Measurements from ENCODE around the gene CD163.
"Not testable (repeated sequence)": the region's sequence is repeated elsewhere in the genome, so short reads cannot be mapped to it uniquely, and the experiment has no call there.

Gene CD163

DNA sequence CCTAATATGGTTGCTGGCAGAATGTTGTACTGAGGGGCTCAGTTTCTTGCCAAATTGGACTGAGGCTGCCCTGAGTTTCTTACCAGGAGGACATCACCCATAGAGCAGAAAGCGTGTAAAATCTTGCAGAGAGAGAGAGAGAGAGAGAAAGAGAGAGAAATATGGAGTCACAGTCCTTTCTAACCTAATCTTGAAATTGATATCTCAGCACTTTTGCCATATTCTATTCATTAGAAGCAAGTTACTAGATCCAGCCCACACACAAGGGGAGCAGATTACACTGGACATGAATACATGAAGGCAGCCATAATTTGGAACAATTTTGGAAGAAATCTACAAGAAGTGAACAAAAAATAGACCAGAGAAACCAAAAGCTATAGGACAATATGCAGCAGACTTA lies 55.5 kb downstream of the CD163 start:
- DNase-seq = no peak

DNA sequence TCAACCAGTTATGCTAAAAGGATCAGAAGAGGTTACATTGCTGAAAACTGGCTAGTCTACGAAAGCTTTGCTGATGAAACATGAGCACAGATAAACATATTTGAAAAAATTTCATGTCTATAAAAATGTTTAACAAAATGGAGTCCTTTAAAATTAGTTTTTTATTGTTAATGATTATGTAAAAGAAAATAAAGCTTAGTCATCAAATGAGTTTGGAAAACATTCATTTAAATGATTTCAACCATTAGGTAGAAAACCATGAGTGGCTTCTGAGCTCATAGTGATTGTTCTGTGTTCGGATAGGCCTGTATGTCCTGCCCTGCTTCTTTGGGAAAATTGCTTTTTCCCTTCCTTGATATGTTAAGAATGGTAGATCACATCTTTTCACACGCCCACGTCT lies 59.0 kb downstream of the CD163 start:
- DNase-seq = peak in 1 of 3 donors; percentile 16

DNA sequence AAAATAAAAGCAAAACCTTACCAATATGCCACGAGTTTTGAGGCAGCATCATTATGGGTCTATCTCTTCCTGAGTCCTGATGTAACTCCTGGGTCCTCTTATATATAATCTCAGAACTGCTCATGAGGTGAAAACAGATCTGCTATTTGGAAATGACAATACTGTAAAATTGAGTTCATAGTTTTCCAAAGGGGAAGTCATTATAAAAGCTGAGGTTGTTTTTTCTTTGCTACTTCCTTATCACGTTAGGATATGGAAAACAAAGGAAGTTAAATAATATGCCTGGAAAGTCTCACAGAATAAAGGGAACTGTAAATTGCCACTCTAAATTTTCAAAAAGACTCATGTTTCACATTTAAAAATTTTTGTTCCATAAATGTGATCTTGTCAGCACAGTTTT lies 59.5 kb downstream of the CD163 start, which contains the start of gene CD163L1:
TSS of gene CD163L1 (minus strand) at position 78 of the 400 bp plus-strand sequence. CDS start at position 52, 26 bp downstream.
- peak; percentile 39 to 78 (median 78) for DNase-seq

DNA sequence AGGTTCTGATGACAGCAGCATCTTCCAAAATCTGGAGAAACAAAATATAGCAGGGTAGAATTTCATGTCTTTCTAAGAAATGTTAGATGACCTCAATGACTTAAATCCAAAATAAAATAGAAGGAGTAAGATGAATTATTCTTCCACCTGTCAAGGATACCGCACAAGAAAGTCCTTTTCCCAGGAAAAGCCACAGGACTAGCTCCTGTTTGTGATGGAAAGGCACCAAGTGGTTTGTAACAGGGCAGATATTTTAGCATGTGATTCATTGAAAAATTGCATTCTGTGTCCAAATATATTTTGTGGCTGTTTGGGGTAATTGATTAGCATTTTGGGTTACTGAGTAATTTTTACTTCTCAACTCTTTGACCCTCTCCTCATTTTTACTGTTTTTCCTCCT lies 62.4 kb downstream of the CD163 start:
- DNase-seq = no peak

DNA sequence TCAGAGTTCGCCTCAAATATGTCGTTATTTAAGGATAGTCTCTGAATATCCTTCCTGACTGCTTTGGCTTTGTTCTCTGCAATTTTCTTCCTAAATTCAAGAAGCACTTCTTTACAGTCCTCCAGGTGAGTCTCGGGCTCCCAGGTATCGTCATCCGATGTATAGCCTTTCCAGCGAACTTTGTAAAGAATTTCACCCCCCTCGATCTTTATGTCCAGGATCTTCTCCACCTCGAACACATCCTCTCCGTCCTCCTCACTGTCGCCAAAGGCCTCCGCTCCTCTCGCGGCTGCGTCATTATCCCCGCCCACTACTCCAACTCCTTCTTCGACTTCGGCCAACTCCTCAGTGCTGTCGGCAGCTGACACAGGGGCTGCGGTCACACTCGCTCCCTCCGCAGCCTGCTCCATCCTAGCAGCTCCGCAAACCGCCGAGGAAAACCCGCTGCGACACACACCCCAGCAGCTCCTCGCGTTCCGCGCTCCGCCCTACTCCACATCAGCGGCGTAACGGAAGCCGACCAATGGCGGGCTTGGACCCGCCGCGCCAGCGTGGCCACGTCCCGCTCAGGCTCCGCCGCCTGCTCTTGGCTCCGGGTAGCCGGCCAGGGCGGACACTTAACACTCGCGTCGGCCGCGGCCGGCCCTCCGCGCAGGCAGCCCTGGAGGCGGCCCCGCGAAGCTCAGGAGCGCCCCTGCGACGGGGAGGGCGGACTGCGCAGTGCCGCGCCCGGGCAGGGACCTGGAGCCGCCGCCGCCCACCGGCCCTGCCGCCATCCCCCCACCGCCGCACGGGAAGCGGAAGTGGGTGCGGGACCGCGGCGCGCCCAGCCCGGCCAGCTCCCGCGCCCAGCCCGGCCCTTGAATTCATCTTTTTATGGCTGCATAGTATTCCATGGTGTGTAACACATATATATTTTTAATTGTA lies 63.7 kb downstream of the CD163 start:
- peak; percentile 59 to 77 (median 67) for DNase-seq

DNA sequence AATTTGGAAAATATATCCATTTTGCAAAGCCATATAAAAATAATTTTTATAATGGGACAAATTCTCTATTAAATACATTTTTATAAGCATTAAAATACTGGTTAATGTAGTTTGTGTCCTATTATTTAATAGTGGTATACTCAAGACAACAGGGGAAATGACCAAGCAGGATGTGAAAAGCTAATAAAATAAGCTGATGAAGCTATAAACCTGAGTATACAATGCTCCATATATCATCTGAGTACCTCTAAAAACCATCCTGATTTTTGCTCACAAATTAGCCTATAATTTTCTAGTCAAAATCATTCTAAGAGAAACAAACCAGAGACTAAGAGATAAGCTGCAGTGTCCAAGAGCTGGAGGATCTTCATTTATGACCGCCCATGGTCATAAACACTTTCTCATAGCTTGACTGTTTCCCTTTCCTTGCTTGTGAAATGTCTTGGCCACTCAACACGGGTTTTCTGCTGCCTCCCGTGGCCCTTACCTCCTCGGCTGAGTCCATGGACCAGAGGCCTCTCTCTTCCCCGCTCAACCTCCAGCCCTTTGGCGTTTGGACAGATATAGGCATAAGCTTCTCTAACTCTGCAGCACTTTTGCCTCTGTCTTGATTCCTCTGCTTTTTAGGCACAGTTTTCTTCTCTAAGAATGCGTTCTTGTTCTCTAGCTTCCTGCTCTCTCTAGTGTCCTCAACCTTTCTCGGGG lies 65.1 kb downstream of the CD163 start:
- DNase-seq = peak in 1 of 3 donors; percentile 17

DNA sequence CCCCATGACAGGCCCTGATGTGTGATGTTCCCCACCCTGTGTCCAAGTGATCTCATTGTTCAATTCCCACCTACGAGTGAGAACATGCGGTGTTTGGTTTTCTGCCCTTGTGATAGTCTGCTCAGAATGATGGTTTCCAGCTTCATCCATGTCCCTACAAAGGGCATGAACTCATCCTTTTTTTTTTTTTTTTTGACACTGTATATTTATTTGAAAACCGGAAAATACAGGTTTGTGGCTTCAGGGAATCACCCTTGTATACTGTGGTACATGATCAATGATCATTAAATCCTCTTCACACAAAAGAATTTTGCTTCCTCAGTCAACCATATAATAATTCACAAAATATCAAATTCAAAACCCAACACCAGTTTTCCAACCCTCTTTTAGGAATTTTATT lies 66.1 kb downstream of the CD163 start:
- not testable (repeated sequence) for DNase-seq

DNA sequence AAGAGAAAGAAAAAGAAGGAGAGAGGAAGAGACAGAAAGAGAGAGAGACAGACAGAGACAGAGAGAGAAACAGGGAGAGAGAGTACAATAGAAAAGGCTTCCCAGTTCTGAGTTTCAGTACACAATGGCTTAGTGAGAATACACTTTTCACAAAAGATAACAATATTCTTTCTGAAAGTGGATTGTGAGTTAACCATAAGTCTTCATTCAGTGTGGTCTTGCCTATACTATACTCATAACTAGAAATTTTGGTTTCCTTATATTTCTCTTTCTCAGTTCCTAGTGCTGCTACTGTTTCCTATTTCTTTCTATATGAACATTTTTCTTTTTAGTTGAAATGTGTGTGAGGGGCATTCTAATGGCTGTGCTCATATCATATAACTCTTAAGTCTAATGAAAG lies 68.9 kb downstream of the CD163 start:
- no peak for DNase-seq

DNA sequence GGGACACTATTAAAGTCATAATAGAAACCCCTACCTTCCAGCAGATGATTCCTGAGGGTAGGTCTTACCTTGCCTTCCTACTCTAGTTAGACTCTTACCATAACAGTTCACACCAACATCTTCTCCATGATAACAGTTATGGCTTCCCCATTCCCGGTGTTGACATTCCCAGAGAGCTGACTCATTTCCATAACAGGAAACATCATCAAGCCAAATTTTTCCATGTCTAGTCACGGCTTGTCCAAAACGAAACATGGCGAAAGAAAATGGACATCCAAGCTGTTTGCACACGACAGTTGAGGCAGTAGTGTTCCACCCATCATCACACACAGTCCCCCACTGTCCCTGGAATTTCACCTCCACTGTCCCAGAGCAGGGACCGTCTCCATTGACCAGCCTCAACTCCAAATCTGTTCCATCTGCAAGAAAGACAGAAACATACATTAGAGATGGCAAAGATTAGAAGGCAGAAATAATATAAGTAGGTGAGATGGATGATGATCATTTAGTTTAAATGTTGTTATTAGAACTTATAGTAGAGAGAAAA lies 70.2 kb downstream of the CD163 start:
- DNase-seq = no peak

DNA sequence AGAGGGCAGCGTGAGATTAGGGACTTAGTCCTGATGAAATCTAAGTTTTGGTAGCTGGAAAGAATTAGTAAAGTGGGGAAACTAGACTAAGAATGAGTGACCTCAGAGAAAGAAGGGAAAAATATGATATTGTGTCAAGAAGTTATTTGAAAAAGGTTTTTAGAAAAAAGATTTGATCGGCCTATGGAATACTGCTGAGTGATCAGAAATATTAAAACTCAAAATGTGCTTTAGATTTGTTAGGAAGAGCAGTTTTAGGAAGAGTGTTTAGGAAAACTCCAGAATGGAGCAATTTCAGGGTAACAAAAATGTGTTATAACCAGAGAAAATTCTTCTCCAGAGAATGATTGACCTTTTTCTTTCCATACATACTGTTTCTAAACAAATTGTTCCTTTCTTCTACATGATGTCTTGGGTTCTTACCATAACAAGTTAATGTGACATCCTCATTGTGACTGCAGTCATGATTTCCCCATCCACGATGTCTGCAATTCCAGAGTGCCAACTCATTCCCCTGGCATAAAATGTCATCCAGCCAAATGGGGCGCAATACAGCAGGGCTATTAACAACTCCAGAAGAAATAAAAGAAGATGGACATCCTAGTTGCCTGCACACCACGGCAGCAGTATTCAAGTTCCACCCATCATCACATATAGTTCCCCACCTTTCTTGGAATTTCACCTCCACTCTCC lies 71.4 kb downstream of the CD163 start:
- DNase-seq = no peak

All from suppressor macrophage treated with lipopolysaccharide for 1 hour (primary cell).